Peyer's patch (tissue), 4 donors: ENCODE data around the gene NLK. TPM values are rescaled to one million over a fixed set of nuclear protein-coding genes. Genes with fewer than 3 reads are reported as not detected.

Experiments used
- DNase-seq, 3 donors: peaks; one replicate each; pipeline ENCODE4 v3.0.0-alpha.2; 2017 to 2019
- H3K27ac ChIP-seq, 4 donors: fragments of 200-600 bp; sonication (generic); one replicate each; pipeline ENCODE4 v1.5.1; 2016 to 2019
- H3K27me3 ChIP-seq, 2 donors: fragments of 200-600 bp; sonication (generic); one replicate each; pipeline ENCODE4 v1.5.1; 2019
- H3K36me3 ChIP-seq, 3 donors: fragments of 200-600 bp; sonication (generic); one replicate each; pipeline ENCODE4 v1.5.1; 2016 to 2019
- H3K4me1 ChIP-seq, 4 donors: fragments of 200-600 bp; sonication (generic); one replicate each; pipeline ENCODE4 v1.5.1; 2016 to 2019
- H3K4me3 ChIP-seq, 4 donors: fragments of 200-600 bp; sonication (generic); 1 replicate in 3 of 4; 2 replicates in 1 of 4; pipeline ENCODE4 v1.5.1; 2016 to 2019; ENCODE audit warnings: mild to moderate bottlenecking in 1 of 4
- H3K9me3 ChIP-seq, 4 donors: fragments of 200-600 bp; sonication (generic); one replicate each; pipeline ENCODE4 v1.5.1; 2016 to 2019; ENCODE audit warnings: mild to moderate bottlenecking in 1 of 4
- POLR2A ChIP-seq, 2 donors: fragments of 450-650 bp; IDR thresholded peaks; one replicate each; pipeline ENCODE4 v1.5.1; 2017; ENCODE audit warnings: antibody characterized with exemption in 2 of 2, mild to moderate bottlenecking in 2 of 2, moderate library complexity in 2 of 2
- total RNA-seq, 4 donors: library from RNA; depleted of rRNA; stranded (reverse); fragments of >200 nt; gene quantifications; one replicate each; pipeline ENCODE4 v1.1.0, GENCODE V29; 2016
- TF ChIP-seq, protein P1 (sequence below), 6 experiments: fragments of 450-650 bp in 4 of 6; fragments of 200-600 bp in 2 of 6; sonication (generic) in 1 of 6; IDR thresholded peaks; one replicate each; pipeline ENCODE4 v1.5.1; 2017 to 2019; ENCODE audit warnings: antibody characterized with exemption in 6 of 6, mild to moderate bottlenecking in 3 of 6, moderate library complexity in 1 of 6

NLK gene
- total RNA-seq, 4 donors from 2014 or later = 20.5 to 45.4 (median 27.1) TPM

DNA sequence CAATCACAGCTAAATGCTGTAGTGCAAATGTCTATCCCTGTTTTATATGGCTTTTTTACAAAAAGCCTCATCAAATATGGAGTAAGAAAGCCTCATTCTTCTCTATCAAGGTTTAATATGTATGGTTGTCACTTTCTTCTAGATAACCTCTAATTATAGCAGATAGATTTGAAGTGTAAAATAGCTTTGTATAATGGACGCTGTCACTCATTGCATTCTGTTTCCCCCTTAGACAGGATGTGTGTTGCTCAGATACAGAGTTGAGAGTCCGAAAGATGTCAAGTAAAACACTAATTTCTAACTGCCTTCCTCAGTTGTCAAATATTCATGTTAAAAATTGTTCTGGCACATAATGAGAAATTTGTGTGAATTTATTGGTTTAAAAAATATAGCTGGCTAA lies 88.0 kb downstream of the NLK start:
- TF ChIP-seq, protein P1, sequence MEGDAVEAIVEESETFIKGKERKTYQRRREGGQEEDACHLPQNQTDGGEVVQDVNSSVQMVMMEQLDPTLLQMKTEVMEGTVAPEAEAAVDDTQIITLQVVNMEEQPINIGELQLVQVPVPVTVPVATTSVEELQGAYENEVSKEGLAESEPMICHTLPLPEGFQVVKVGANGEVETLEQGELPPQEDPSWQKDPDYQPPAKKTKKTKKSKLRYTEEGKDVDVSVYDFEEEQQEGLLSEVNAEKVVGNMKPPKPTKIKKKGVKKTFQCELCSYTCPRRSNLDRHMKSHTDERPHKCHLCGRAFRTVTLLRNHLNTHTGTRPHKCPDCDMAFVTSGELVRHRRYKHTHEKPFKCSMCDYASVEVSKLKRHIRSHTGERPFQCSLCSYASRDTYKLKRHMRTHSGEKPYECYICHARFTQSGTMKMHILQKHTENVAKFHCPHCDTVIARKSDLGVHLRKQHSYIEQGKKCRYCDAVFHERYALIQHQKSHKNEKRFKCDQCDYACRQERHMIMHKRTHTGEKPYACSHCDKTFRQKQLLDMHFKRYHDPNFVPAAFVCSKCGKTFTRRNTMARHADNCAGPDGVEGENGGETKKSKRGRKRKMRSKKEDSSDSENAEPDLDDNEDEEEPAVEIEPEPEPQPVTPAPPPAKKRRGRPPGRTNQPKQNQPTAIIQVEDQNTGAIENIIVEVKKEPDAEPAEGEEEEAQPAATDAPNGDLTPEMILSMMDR (IDR thresholded peaks at IDR 0.05) = no peak
- no peak for TF ChIP-seq POLR2A (IDR thresholded peaks at IDR 0.05)
- Histone ChIP-seq H3K4me3 (no peak overlapping the region), H3K27me3 (no peaks in the 10 kb centered on the region), H3K27ac (no peak overlapping the region), H3K4me1 (peaks cover 0 to 5% (median 0%) of the 10 kb centered on the region in 4 donors), H3K36me3 (peaks cover 0 to 10% (median 0%) of the 10 kb centered on the region in 3 donors), H3K9me3 (no peaks in the 10 kb centered on the region)
- no peak for DNase-seq

DNA sequence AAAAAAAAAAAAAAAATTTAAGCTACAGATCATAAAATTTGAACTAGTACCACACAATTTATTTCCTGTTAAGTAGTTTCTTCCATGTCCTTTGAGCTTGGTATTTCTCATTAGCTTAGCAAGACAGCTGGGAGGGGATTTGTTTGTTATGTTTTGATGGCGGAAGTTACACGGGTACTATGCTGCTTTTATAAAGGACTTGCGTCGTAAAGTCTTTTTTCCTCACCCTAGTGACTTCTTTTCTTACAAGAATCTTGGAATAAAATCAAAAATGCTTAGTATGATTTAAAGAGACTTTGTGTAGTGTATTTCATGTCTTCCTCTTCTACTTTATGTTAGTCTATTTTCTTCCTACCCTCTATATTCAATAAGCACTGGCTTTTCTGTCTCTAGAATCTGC lies 89.1 kb downstream of the NLK start:
- no peak overlapping the region for H3K27ac ChIP-seq
- no peaks in the 10 kb centered on the region for H3K4me1 ChIP-seq

DNA sequence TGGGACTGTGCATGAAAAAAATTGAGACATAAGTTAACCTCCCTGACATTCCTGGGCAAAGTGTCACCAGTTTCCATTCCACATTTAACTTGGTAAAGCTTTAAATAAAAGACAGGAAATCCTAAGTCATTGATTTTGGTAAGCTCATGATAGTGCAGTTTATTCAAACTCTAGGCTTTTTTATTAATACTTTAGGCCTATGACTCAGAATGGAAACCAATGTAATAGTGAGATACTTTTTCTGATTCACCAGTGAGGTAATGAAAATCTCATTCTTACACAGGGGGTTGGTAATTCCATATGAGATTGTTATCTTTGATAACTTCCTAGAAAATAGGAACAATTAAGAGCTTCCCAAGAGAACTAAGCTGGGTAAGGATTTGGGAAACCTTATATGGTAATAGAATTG lies 91.1 kb downstream of the NLK start:
- Histone ChIP-seq H3K4me3 (no peak overlapping the region), H3K9me3 (no peaks in the 10 kb centered on the region), H3K27ac (no peak overlapping the region), H3K4me1 (no peaks in the 10 kb centered on the region), H3K27me3 (no peaks in the 10 kb centered on the region), H3K36me3 (peaks cover 0 to 10% (median 0%) of the 10 kb centered on the region in 3 donors)
- TF ChIP-seq, protein P1 (IDR thresholded peaks at IDR 0.05) = no peak
- TF ChIP-seq POLR2A (IDR thresholded peaks at IDR 0.05) = no peak
- DNase-seq = no peak

More for the DNA sequence above, 89.1 kb downstream of the NLK start:
- no peaks in the 10 kb centered on the region for H3K27me3 ChIP-seq
- H3K9me3 ChIP-seq = no peaks in the 10 kb centered on the region
- no peak for TF ChIP-seq POLR2A (IDR thresholded peaks at IDR 0.05)
- TF ChIP-seq, protein P1 (IDR thresholded peaks at IDR 0.05) = no peak
- H3K4me3 ChIP-seq = no peak overlapping the region
- peaks cover 0 to 10% (median 0%) of the 10 kb centered on the region in 3 donors for H3K36me3 ChIP-seq
- DNase-seq = no peak

DNA sequence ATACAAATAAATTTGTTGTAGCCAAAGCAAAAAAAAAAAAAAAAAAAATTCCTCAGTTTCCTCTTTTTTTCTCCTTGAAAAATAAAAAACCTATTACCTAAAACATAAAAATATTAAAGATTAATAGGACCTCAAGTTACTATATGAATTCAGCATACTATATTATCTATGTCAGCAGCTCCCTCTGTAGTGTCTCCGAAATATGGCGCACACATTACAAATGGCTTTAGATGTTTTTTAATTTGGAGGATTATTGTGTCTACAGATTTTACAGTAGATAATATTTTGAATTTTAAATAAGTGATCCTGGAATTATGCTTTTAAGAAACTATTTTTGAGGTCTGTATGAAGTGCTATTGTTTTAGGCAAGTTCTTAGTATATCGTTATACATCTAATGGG lies 94.4 kb downstream of the NLK start:
- Histone ChIP-seq H3K27me3 (no peaks in the 10 kb centered on the region), H3K4me3 (no peak overlapping the region)
- TF ChIP-seq, protein P1 (IDR thresholded peaks at IDR 0.05) = peak in 1 of 6 experiments; percentile 6
- no peak for TF ChIP-seq POLR2A (IDR thresholded peaks at IDR 0.05)

DNA sequence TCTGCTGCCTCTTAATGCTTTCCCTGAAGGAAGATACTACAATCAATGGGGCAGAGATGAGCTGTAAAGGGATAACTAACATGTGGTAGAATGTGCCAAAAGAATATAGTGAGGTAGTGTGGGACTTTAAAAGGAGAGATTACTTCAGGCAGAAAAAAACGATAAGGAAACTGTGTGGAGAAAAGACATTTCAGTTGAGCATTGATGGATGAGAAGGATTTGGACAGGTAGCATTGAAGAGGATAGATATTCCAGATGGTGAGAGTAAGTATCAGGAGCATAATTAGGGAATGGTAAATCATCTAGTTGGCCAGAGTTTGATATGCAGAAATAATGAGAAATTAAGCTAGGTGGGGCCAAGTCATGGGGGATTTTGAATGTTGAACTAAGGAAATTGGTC lies 97.3 kb downstream of the NLK start:
- Histone ChIP-seq H3K27me3 (no peaks in the 10 kb centered on the region), H3K4me1 (no peaks in the 10 kb centered on the region), H3K27ac (no peak overlapping the region), H3K36me3 (no peaks in the 10 kb centered on the region), H3K4me3 (no peak overlapping the region), H3K9me3 (no peaks in the 10 kb centered on the region)
- no peak for DNase-seq
- TF ChIP-seq, protein P1 (IDR thresholded peaks at IDR 0.05) = no peak
- TF ChIP-seq POLR2A (IDR thresholded peaks at IDR 0.05) = no peak

More for the DNA sequence above, 94.4 kb downstream of the NLK start:
- DNase-seq = no peak
- no peaks in the 10 kb centered on the region for H3K9me3 ChIP-seq
- peaks cover 0 to 10% (median 0%) of the 10 kb centered on the region in 3 donors for H3K36me3 ChIP-seq
- no peak overlapping the region for H3K27ac ChIP-seq
- no peaks in the 10 kb centered on the region for H3K4me1 ChIP-seq

DNA sequence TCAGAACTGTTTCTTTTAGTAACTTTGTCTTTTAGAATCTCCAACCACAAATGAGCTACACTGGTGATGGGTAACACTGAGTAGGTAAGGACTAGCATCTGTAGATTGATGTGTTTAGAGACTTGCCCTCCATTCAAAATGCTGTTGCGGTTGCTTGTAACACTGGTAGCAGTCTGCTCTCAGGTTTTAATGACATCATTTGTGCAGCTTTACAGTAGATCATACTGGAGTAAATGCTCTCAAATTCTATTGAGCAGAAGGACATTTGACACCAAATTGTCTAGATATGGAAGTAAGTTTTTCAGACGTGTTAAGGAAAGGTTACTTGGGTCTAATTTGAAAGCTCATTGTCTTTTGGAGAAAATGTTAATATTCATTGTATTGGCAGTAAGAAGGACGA lies 98.8 kb downstream of the NLK start:
- TF ChIP-seq, protein P1 (IDR thresholded peaks at IDR 0.05) = no peak
- TF ChIP-seq POLR2A (IDR thresholded peaks at IDR 0.05) = no peak

More for the DNA sequence above, 98.8 kb downstream of the NLK start:
- Histone ChIP-seq H3K4me3 (no peak overlapping the region), H3K4me1 (no peaks in the 10 kb centered on the region), H3K27me3 (no peaks in the 10 kb centered on the region), H3K9me3 (no peaks in the 10 kb centered on the region), H3K36me3 (no peaks in the 10 kb centered on the region), H3K27ac (no peak overlapping the region)
- no peak for DNase-seq
